NCI-H460 (cell line): ENCODE measurements around the gene TIGD1. TPM values are rescaled to one million over a fixed set of nuclear protein-coding genes. Genes with fewer than 3 reads are reported as not detected.
A peak's percentile ranks its signal among the peaks of the same experiment; 100 is the strongest.
"Not testable (repeated sequence)": the region's sequence is repeated elsewhere in the genome, so short reads cannot be mapped to it uniquely, and the experiment has no call there.

Experiments
- DNase-seq: peaks from one replicate; pipeline ENCODE4 v3.0.0-alpha.2; 2016; ENCODE audit warnings: low read depth; ENCODE audit errors: extremely low read depth
- total RNA-seq: library from RNA; depleted of rRNA; stranded (reverse); fragments of >200 nt; shearing (Covaris generic); gene quantifications from 2 replicates; pipeline ENCODE4 v1.2.3, GENCODE V29; 2014

TIGD1 gene
- total RNA-seq, 1 experiment from 2014 or later = 17.7 TPM

DNA sequence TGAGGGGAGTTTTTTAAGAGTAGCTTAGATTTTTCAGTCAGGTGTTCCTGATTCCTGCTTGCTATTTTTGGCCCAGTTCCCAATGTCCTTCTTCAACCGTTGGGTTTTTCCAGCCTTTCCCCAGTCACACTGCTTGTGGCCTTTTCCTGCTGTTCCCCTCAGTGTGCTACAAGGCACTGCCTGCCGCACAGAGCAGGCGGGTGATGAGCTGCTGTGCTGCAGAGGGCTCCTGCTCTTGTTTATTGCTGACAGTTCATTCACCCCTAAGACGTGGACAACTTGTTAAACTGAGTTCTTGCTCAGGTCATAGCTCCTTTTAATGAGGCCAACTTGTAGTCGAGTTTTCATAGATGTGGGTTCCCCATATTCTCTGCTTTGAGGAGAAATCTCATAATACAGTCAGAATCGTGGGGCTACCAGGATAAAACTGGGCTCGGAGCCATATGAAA, 20.7 kb upstream of the TIGD1 start:
- no peak for DNase-seq

DNA sequence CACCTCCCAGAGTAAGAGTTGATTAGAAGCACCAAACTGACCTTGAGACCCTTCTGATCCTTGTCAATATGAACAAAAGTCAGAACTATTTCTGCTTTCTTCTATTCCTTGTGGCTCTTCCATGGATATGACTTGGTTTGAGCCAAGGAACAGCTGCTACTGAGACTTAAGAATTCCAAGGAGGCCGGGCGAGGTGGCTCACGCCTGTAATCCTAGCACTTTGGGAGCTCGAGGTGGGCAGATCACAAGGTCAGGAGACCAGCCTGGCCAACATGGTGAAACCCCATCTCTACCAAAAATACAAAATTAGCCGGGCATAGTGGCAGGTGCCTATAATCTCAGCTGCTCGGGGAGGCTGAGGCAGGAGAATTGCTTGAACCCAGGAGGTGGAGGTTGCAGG, 20.1 kb upstream of the TIGD1 start:
- not testable (repeated sequence) for DNase-seq

DNA sequence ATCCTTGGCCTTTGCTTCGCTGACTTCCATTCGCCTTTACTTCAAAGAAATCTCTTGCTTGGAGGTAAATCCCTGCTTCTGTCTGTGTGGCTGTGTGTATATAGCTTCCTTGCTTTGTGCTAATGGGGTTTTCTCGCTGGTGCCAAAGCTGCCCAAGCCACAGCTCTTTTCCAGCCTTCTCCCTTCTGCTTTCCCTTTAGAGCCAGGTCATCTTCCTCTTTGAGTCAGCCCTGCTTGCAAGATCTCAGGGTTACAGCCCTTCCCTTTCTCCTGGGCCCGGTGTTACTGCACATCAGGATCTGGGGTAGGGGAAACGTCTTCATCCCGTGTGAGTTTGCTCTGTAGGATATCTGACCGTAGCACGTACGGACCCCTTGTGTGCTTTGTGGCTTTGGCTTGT, 19.2 kb upstream of the TIGD1 start:
- DNase-seq = no peak

DNA sequence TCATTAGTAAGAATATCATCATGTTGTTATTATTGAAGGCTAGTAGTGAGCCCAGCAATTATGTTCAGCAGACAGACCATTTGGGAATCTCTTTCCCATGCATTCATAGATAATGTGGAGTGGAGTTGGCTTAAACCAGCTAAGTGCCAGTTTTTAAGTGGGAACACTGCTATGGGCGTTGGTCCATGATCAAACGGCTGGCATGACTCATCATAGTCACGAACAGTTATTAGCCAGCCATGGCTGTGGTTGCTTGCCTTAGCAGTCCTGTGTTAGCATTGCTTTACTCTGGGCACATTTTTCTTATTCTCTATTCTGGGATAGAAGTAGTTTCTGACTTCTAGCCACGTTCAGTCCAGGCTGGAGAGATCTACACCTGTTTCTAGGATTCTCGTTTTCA, 17.8 kb upstream of the TIGD1 start:
- peak; percentile 45 for DNase-seq

DNA sequence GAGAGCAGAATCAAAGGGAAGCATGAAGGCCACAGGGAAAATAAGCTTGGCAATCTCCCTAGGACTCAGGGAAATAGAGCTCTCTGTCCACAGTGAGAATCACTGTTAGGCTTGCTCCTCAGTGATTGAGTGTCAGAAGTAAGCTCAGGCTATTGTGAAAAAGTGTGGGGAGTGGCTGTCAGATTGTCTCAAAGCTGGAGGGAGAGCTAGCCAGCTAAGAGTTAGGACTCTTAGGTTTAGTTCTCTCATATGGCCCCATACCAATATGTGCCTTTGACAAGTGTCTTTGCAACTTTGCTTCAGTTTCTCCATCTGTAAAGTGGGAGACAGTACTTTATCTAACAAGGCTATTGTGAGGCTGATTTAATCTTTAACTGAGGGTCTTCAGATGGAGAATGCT, 17.4 kb upstream of the TIGD1 start:
- no peak for DNase-seq

DNA sequence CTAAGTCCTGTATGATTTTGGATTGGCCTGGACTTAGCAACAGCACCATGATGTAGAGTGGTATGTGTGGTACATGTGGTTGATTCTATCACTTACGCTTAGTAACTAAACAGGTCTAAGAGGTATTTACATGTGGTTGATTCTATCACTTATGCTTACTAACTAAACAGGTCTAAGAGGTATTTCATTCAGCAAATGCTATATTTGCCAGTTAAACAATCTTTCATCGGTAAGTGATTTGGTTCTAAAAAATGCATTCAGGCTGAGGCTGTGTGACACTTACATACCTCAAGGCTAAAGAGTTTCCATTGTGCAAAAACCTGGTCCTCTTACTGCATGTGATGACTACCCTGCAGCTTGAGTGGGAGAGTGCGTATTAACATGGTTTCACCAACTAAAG, 13.2 kb upstream of the TIGD1 start:
- DNase-seq = no peak

DNA sequence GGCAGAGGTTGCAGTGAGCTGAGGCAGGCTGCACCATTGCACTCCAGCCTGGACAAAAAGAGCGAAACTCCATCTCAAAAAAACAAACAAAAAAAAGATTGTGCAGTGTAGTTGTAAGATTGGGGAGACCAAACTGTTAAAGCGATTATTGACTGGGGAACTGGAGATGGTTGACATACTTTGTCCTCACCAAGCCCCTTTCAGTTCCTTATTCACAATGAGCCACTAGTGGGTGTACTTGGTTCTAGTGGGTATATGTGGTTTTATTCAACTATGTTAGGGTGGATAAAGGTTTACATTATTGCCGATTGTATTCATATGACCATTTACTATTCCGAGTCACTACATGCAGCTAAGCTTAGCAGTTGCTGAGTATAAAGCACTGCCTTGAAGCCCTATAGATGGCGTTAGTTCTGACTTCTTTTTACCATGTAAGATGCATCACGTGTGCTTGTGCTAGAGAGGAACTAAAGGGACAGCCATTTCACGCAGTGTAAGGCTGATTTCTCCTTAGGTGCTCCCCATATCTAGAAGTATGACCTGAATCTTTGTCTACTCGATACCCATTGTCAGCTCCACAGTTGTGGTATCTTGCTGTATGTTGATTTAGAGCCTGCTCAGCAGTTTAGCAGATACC, 12.3 kb upstream of the TIGD1 start:
- no peak for DNase-seq

DNA sequence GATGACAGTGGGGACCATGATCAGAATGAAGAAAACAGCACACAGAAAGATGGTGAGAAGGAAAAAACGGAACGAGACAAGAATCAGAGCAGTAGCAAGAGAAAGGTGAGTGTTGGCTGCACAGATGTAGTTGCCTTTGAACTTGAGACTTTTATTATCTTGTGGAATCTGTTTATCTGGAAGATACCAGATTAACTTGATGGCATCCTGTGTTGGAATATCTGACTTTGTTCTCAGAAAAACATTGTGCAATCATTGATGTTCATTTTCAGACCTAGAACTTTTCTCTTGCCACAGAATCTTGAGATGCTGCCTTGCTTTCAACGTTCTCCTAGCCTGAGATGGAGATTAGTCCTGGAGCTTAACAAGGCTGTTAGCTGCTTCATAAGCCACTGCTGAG, 6.1 kb upstream of the TIGD1 start:
- DNase-seq = no peak

DNA sequence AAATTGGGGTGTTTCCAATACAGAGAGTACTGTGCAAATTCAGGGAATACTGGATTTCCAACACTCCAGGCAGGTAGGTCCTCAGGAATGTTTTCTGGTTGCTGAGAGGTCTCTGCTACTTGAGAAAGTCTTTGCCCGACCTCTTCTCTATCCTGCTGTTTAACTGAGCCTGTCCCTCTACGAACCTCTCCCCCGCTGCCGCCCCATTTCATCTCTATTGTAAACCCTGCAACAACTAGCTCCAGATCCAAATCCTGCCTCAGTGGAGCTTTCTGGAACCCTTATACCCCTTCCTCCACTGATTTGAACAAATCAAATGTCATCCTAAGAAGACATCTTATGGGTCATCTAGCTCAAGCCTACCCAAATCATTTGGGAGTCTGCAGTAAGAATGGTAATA, 1.4 kb upstream of the TIGD1 start:
- no peak for DNase-seq

DNA sequence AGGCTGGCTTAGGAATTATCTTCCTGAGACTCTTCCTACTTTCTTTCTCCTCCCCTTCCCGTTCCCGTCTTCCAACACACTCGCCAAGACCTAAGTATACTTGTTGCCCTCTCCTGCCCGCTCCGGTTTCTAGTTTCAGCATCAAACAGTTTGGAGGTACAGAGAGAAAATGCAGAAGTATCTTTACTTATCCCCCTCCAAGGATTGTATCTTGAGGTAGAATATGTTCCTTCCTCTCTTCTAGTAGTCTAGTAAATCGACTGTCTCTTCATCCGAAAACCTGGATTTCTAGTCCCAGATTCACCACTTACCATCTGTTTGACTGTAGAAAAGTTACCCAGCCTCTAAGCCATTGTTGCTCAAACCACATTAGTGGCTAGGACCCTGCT, 887 bp upstream of the TIGD1 start:
- no peak for DNase-seq

DNA sequence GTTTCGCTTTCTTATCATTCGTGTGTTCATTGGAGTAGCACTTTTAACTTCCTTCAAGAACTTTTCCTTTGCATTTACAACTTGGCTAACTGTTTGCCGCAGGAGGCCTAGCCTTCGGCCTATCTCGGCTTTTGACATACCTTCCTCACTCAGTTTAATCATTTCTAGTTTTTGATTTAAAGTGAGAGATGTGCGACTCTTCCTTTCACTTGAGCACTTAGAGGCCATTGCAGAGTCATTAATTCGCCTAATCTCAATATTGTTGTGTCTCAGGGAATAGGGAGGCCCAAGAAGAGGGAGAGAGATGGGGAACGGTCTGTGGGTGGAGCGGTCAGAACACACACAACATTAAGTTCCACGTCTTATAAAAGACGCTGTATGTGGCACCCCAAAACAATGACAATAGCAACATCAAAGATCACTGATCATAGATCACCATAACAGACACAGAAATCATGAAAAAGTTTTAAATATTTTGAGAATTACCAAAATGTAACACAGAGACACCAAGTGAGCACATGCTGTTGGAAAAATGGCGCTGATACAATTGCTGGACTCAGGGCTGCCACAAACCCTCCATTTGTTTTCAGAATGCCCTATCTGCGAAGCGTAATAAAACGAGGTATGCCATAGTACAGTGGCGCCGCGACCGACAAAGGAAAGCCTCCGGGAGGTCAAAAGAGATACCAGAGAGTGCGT, 553 bp downstream of the TIGD1 start:
- peak; percentile 3 for DNase-seq

DNA sequence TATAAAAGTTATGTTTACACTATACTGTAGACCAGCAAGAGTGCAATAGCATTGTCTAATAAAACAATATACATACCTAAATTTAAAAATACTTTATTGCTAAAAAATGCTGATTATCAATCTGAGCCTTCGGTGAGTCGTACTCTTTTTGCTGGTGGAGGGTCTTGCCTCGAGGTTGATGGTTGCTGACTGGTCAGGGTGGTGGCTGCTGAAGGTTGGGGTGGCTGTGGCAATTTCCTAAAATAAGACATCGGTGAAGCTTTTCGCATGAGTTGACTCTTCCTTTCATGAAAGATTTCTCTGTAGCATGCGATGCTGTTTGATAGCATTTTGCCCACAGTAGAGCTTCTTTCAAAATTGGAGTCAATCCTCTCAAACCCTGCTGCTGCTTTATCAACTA, 2.4 kb downstream of the TIGD1 start:
- no peak for DNase-seq

DNA sequence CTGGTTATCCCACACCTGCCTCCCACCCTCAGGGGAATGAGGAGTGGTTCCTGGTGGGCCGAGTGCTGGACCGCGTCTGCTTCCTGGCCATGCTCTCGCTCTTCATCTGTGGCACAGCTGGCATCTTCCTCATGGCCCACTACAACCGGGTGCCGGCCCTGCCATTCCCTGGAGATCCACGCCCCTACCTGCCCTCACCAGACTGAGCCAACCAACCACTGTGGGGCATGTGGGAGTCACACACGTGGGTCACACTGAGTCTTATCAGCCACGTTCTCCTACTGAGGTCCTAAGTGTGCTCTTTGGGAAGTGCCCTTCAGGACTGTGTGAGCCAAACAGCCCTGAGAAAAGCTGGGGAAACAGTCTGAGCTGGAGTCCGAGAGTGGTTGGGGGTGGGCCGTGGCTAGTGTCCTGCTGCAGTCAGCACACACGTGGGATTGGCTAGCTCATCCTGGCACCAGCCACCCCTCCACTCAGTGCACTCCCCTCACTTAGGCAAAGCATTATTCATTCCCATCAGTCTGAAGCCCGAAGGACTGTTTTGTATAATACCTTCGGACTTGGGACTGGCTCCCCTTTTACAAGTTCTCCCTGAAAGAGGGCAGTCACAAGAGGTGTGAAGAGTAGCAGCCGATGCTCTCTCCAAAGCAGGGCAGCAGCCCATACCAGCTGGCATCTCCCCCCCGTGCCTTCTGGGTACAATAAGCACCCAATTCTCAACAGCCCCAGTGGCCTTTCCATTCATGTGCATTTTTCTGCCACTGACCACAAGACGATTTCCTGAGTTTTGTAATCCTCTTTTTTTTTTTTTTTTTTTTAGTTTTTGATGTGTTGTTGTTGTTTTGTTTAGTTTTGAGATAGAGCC, 4.6 kb downstream of the TIGD1 start:
- DNase-seq = no peak

DNA sequence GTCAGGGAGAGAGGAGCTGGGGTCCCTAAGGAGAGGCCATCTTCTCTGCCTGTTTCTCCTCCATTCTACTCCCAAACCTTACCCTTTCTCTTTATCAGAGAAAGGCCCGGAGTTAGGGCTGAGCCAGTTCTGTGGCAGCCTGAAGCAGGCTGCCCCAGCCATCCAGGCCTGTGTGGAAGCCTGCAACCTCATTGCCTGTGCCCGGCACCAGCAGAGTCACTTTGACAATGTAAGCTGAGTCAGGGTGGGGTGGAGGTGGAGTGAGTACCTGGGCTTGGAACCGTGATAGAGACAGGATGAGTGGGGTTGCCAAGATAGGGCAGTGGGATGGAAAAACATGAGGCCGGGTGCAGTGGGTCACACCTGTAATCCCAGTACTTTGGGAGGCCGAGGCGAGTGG, 5.7 kb downstream of the TIGD1 start:
- DNase-seq = no peak

DNA sequence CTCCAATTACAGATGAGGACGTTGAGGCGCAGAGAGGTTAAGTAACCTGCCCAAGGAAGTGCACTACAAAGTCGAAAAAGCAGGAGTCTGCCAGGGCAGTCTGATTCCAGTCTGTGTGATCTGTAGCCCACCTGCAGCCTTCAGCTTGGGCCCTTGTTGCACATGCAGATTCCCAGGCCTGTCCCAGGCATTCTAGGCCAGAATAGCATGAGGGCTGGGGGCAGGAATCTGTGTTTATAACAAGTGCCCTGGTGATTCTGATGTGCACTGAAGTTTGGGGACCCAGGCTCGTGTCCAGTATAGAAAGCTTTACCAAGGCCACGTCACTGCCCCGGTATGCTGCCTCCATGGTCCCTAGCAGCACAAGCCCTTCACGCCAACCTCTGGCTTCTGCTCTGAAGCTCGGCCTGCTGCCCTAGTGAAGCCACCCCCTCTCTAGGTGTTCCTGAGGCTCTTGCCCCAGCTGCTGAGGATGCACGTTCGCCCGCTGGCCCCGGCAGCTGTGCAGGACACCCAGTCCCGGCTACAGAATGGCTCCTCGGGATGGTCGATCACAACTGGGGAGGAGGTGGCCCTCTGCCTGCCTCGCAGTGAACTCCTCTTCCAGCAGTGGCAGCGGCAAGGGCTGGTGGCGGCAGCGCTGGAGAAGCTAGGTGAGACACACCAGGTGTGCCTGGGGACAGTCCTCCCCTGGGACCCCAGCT, 6.3 kb downstream of the TIGD1 start:
- DNase-seq = no peak

DNA sequence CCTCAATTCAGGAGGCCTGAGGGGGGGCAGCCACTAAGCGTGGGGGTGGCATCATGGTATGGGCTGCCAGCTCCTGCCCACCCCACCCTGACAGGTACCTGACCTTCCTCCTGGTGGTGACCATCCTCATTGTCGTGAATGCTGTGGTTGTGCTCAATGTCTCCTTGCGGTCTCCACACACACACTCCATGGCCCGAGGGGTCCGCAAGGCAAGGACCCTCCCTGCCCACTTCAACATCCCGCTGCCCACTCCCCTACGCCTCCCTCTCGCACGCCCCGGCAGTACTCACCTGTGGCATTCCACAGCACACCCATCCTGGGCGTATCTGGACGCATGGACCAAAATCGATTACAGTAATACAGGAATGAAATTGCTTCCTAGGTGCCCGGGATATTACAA, 6.9 kb downstream of the TIGD1 start:
- DNase-seq = no peak

DNA sequence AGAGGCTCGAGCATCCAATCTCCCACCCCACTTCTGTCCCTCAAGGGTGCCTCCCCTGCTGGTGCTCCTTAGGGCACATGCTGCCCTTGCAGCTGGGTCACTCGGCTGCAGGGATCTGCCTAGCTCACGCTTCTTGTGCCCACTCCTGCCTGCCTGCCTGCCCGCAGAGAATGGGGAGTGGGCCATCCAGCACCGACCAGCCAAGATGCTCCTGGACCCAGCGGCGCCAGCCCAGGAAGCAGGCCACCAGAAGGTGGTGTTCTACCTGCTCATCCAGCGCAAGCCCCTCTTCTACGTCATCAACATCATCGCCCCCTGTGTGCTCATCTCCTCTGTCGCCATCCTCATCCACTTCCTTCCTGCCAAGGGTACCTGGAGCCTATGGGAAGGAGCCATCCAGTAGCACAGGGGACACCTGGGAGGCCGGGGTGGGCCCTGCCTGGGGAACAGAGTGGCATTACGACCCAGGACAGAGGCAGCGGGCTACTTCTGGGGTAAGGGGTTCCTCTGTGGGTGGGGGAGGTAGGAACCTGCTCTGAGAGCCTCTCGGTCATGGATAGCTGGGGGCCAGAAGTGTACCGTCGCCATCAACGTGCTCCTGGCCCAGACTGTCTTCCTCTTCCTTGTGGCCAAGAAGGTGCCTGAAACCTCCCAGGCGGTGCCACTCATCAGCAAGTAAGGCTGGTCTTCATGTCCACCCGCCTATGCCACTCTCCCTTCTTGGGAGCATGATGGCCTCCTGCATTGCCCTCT, 7.5 kb downstream of the TIGD1 start:
- DNase-seq = no peak

DNA sequence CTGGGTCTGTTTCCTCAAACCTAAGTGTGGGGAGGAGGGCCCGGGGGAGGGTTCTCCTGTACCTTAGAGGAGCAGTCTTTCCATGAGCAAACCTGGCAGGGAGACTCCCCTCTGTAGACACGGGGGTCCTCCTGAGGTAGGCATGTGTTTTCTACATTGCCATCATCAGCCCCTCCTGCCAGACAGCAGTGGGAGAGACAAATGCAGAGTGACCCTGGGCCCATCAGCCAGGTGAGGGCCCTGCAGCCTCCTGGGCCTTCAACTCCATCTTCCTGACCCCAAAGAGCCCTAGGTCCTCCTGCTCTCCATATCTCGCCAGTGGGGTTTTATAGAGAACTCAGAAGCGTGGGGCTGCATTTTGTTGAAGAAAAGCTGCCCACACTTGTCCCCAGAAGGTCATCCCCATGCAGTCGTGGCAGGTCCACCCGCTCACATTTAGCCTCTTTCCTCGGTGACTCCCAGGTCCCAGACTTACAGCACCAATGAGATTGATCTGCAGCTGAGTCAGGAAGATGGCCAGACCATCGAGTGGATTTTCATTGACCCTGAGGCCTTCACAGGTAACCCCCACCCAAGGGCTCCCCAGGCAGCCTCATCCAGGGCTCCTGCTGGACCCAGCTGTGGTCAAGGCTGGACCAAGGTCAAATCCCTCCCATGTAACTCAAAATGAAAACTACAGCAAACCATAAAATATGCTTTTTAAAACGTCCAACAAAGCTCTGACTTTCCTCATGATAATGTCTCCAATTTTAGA, 8.2 kb downstream of the TIGD1 start:
- DNase-seq = no peak

DNA sequence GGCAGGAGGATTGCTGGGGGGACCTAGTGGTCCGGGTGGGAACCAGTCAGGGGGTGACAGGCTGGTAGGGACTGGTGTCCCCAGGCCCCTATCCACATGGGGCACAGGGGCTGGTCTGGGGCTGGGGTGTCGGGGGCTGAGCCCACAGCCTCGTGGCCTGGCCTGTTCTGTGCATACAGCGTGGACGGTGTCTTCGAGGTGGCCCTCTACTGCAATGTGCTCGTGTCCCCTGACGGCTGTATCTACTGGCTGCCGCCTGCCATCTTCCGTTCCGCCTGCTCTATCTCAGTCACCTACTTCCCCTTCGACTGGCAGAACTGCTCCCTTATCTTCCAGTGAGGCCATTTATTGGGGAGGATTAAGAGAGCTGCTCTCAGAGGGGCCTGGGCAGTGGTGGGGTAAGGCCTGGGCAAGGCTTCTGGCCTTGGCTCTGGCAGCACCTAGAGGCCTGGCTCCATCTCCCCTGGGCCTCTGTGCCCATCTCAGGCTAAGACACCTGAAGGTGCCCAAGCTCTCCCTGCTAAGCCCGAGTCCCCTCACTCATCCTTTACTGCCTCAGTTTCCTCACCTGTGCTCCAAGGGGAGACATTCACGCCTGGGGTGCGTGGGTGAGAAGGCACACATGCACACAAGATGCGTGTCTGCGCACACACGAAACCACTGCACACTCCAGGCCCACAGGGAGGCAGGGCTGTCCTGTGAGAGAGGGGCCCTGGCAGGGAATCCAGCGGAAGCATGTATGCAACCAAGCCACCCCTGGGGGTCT, 9.0 kb downstream of the TIGD1 start:
- DNase-seq = no peak
